ENCODE results near the gene NDUFB10.
"Not testable (repeated sequence)": the region's sequence is repeated elsewhere in the genome, so short reads cannot be mapped to it uniquely, and the experiment has no call there.

The NDUFB10 gene

DNA sequence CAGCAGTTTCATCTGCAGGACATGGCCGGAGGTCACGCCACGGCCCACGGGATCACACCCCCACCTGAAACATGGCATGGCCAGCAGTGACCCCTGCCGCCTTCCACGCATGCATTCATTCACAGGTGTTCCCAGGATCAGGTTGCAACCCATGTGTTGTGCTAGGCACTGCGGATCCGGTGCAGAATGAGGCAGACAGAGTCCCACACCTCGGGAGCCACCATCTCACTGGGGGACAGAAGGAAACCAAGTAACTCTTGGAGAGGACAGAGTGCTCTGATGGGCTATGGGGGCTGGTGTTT lies 12.0 kb upstream of the NDUFB10 start:
- DNase-seq, result no peak

DNA sequence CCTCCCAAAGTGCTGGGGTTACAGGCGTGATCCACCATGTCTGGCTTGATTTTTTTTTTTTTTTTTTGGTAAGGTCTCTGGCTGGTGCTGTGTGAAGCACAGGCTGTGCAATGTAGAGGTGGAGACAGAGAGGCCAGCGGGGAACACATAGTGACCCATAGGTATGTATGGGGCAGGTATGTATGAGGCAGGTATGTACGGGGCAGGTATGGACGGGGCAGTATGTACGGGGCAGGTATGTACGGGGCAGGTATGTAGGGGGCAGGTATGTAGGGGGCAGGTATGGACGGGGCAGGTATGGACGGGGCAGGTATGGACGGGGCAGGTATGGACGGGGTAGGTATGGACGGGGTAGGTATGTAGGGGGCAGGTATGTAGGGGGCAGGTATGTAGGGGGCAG lies 9.8 kb upstream of the NDUFB10 start:
- DNase-seq, result no peak

DNA sequence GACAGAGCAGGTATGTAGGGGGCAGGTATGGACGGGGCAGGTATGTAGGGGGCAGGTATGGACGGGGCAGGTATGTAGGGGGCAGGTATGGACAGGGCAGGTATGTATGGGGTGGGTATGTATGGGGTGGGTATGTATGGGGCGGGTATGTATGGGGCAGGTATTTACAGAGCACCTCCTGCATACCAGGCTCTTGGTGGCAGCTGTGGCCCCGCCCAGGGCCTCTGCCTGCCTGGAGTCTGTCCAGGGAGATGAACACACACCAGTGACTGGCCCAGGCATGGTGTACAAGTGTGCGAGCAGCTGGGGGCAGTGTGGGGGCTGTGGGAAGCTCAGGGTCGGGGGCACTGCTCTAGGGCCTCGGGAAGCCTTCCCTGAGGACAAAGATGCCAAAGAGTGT lies 9.3 kb upstream of the NDUFB10 start:
- DNase-seq, result no peak

DNA sequence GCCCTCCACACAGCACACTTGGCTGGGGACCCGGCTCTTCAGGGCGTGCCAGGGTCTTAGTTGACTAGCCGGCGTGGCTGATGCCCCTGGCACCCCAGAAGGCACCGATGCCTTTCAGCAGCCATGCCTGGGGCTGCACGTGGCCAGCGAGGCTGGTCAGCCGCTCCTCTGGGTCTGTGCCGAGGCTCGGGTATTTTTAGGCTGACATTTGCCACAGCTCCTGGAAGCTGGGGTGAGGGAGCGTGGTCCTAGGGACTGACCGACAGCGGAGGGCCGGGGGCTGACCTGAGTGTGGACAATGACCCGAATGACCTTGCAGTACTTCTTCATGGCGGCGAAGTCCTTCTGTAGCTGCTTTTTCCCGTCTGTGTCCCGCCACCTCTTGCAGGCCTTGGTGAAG lies 8.8 kb upstream of the NDUFB10 start:
- DNase-seq, result no peak

DNA sequence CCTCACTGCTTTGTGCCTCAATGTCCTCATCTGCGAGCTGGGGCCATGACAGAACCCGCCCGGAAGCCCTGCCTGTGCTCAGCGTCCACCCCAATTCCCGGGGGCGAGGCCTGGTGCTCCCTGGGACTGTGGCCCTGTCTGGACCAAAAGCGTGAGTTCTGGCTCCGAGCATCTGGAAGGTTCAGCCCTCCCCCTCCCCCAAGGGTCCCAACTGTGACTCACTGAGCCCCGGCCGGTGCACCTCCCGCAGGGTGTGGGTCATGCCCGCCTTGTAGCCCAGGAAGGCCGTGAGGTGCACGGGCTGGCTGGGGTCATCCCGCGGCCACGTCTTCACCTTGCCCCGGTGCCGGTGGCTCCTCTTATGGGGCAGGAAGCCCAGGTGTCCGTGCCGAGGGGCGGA lies 5.6 kb upstream of the NDUFB10 start:
- DNase-seq, result no peak

DNA sequence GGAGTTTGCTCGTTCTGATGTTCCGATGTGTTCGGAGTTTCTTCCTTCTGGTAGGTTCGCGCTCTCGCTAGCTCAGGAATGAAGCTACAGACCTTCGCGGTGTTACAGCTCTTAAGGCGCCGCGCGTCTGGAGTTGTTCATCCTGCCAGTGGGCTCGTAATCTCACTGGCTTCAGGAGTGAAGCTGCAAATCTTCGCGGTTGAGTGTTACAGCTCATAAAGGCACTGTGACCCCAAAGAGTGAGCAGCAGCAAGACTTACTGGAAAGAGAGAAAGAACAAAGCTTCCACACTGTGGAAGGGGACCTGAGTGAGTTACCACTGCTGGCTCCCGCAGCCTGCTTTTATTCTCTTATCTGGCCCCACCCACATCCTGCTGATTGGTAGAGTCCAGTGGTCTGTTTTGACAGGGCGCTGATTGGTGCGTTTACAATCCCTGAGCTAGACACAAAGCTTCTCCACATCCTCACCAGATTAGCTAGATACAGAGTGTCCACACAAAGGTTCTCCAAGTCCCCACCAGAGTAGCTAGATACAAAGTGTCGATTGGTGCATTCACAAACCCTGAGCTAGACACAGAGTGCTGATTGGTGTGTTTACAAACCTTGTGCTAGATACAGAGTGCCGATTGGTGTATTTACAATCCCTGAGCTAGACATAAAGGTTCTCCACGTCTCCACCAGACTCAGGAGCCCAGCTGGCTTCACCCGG lies 1.8 kb upstream of the NDUFB10 start:
- DNase-seq, result not testable (repeated sequence)

DNA sequence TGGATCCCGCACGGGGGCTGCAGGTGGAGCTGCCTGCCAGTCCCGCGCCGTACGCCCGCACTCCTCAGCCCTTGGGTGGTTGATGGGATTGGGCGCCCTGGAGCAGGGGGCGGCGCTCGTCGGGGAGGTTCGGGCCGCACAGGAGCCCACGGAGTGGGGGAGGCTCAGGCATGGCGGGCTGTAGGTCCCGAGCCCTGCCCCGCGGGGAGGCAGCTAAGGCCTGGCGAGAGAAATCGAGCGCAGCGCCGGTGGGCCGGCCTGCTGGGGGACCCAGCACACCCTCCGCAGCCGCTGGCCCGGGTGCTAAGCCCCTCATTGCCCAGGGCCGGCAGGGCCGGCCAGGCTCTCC lies 1.2 kb upstream of the NDUFB10 start:
- DNase-seq, result not testable (repeated sequence)

DNA sequence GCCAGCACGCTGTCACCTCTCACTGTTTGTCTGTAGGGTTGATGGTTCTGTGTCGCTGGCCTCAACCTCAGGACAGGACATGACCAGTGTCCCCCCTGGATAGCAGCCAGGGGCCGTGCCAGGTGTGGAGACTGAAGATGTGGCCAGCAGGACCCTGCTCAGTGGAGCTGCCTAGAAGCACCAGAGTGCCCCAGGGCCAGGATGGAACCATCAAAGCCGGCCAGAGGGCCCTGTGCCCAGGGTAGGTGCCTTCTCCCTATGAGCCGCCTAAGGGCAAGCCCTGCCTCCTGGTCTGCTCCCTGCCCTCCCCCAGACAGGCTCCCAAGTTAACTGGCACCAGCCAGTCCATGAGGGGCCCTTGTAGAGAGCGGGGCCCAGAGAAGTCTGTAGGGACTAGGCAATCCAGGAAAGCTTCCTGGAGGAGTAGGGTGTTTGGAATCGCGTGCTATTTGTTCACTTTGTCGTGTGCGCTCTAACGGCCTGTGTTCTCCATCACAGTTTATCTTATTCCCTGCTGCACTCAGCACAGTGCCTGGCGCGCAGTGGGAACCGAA lies 546 bp upstream of the NDUFB10 start:
- DNase-seq, result no peak

DNA sequence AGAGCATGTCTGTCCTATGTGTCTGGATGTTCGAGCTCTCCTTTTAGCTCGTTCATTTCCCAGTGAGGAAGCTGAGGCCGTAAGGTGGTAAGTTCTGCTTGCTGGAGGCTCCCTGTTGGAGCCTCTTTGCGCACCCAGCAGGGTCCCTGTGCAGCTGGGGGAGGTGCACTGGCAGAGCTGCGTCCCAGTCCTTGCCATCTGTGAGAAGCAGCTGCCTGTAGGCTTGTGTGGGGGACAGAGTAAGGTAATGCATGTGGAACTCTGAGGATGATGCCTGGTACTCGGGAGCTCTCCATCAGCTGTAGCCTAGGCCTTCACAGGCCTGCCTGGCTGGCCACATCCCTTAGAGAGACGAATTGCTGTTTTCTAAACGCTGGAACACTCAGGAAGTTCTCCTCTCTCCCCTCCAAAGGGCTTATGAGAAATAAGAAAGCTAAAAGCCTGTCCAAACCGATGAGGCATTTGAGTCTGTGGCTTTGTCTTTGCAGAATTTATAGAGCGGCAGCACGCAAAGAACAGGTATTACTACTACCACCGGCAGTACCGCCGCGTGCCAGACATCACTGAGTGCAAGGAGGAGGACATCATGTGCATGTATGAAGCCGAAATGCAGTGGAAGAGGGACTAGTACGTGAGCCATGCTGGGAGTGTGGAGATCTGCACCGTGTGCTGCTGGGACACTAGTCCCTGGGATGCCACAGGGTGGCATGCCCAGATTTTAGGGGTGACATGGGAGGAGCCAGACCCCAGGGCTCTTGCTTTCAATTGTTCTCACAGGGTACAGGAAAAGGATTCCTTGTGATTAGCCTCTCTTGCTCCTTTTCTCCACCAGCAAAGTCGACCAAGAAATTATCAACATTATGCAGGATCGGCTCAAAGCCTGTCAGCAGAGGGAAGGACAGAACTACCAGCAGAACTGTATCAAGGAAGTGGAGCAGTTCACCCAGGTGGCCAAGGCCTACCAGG lies 1.6 kb downstream of the NDUFB10 start:
- DNase-seq, result peak; percentile 45

DNA sequence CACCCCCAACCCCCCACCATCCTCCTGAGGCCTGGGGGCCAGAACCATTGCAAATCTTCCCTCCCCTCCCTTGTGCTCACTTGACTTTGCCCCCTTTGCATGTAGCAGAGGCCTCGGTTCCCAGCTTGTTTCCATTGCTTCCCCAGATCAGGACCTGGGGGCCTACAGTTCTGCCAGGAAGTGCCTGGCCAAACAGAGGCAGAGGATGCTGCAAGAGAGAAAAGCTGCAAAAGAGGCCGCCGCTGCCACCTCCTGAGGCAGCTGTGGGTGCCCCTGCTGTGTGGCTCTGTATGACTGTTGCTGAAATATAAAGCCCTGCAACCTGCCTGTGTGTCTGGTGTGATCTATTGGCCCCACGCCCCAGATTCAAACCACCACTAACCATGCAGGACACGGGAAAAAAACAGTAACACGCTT lies 2.3 kb downstream of the NDUFB10 start:
- DNase-seq, result no peak

DNA sequence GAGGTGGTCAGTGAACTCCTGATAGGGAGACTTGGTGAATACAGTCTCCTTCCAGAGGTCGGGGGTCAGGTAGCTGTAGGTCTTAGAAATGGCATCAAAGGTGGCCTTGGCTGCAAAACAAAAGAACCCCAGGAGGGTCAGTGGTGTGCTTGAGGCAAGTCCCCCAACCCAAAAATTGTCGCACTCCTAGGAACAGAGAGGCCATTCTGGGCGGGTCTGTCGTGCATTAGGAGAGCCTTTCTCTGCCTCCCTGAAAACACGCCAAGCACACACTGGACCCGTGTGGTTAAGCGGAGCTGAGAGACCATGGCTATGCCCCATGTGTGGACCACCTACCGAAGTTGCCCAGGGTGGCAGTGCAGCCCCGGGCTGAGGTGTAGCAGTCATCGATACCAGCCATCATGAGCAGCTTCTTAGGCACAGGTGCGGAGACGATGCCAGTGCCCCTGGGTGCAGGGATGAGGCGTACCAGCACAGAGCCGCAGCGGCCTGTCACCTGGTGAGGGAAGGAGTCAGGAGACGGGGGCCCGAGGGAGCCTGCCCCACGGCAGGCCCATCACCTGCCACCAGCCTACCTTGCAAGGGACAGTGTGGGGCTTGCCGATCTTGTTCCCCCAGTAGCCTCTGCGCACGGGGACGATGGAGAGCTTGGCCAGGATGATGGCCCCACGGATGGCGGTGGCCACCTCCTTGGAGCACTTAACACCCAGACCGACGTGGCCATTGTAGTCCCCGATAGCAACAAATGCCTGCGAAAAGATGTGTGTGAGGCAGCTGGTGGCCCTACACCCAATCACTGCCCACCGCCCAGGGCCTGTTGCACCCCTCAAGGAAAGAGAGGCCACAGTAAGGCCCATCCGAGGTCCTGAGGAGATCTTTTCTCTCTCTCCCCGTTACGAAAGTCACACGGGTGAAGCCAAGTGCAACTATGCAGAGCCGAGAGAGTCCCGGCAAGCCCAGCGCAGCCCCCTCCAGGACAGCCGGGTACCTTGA lies 3.1 kb downstream of the NDUFB10 start:
- not testable (repeated sequence) for DNase-seq

DNA sequence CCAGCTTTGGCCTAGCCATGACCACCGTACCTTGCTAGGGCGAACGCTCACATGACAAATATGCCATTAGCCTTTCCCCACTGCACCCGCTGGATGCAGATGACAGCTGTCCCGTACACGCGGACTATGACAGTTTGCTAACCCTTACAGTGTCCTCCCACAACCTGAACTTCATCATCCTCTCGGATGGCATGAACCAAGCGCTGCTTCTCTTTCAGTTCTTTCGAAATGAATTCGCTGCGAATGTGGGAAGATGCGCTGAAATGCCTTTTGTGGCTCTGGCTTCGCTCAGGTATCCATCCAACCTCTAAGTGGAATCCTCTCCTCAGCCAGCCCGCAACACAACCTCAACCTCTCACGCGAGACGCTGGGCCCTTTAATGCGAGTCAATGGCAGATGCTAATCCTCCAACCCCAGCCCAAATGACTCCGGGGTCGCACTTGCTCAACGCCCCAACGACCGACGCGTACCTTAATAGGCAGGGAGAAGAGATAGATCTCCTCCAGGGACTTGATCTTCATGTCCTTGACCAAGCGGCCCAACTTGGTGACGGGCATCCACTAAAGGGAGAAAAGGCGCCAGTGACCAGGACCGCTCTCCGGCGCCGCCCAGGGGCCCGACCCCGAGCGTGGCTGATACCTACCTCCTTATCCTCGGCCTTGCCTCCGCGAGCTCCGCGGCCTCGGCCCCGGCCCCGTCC lies 4.6 kb downstream of the NDUFB10 start:
- no peak for DNase-seq

DNA sequence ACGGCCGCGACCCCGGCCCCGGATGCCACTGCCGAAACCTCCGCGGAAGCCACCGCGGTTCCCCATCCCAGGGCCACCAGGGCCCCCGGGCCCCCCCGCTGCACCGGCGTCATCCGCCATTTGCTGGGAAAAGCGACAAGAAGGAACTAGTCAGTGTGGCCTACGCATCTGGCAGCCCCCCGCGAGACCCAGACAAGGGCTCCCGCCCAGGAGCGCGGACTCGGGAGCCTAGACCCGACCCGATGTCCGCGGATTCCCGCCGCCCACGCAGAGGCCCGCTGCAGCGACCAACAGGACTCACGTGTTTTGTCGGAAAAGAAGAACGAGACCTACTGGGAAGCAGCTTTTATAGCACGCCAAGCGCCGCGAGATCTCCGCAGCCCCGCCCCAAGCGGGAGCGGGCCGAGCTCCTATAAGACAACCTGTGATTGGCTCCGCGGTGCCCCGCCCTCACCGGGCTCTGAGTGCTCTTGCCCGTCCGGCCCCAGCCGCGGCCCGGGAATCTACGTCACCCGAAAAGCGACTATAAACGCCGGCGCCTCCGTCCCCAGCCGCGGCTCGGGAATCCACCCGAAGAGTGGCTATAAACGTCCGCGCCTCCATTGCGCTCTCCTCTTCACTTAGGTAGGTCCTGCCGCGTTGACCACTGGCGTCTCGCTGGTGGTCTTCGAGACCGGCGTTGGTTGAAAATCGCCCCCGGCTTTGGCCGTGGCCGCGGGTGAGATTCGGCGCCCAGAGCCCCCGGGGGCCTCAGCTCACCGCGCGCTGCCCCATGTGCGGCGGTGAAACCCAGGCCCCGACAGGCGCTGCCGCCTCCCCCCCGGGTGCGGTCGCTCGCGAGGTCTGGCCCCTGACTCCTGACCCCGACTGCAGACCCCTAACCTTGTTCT lies 5.4 kb downstream of the NDUFB10 start, which contains the start of gene RPS2:
Gene RPS2, minus strand, starts transcription at position 321 of the 890 bp plus-strand sequence. Its CDS starts 201 bp downstream, at position 120.
- DNase-seq, result peak; percentile 94

DNA sequence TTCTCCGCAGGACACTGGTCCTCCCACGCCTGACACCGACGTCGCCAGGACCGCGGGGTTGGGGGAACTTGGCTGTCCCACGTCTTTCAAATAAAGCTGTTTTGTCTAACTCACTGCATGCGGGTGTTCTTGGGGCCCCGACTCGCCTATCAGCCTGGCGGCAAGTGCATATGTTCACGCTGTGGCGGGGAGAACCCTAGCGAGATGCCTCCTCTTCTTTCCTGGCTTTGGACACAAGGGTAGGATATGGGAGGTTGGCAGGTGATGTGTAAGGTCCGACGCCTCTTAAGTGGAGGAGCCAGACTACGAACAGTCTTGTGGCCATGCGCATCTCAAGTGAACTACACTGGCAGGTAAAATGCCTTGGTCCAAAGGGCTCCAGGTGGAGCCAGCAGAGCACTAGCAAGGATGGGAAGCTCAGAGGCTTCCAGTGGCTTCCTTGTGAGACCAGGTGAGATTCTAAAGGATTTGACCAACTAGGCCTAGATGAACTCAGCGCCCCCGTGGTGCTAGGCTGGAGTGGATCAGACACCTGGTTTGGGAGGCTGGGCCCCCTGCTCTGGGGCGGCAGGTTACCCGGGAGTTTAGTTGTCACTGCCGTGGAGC lies 6.2 kb downstream of the NDUFB10 start:
- DNase-seq, result no peak

DNA sequence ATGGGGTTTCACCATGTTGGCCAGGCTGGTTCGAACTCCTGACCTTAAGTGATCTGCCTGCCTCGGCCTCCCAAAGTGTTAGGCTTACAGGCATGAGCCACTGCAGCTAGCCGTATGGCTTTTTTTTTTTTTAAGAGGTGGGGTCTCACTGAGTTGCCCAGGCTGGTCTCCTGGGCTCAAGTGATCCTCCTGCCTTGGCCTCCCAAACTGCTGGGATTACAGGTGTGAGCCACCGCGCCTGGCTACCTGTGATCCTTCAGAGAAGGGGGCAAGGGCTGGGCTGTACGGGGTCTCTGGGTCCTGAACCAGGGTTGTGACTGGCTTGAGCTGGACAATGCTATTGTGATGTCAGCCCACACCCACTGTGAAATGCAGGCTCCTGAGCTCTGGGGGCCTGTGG lies 7.1 kb downstream of the NDUFB10 start, which contains the start of gene RNF151:
Gene RNF151, plus strand, starts transcription at position 397 of the 400 bp plus-strand sequence. CDS start 26 bp downstream, outside the sequence.
- no peak for DNase-seq

DNA sequence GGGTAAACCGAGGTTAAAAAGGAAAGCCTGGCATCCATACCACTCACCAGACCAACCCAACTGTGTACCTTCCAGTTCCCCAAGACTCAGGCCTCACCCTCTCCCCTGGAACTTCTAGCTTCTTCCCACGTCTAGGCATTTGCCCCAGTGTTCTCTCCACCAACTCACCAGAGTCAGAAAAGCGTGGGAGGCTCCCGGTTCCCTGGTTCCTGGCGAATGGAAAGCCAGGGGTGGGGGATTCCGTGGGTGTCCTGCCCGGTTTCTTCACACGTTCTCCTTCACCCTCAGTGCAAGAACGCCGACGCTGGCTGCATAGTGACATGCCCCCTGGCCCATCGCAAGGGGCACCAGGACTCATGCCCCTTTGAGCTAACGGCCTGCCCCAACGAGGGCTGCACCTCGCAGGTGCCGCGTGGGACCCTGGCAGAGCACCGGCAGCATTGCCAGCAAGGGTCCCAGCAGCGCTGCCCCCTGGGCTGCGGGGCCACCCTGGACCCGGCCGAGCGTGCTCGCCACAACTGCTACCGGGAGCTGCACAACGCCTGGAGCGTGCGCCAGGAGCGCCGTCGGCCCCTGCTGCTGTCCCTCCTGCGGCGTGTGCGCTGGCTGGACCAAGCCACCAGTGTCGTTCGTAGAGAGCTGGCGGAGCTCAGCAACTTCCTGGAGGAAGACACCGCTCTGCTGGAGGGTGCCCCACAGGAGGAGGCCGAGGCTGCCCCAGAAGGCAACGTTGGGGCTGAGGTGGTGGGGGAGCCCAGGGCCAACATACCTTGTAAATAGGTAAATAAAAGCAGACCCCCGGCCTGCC lies 9.0 kb downstream of the NDUFB10 start:
- no peak for DNase-seq

DNA sequence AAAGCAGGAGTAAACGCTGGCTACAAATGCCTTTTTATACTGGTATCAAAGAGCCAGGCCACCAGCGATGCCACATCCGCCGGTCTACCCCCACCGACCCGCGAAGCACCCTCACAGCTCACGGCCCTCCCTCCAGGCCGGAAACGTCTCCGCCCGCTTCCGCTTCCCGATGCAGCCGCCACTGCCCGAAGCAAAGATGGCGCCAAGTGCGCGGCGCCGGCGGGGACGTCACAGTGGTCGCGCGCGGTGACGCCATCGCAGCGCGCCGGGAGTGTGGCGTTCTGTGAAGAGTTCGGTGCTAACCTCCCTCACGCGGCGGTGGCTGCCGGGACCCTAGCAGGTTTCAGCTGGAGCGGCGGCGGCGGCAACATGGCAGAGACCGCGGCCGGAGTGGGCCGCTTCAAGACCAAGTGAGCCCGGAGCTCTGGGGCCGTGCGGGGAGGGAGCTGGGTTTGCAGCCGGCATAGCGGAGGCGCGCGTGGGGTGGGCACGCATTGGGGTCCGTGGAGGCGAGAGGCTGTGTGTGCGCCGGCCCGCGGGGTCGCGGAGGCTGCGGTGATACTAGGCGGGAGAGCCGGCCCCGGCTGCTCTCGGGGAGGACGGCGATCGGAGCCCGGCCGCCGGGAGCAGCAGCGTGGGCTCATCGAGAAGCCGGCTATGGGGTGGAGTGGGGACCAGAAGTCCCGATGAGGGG lies 12.6 kb downstream of the NDUFB10 start, which contains the start of gene TBL3:
Gene TBL3, plus strand, starts transcription at position 258 of the 694 bp plus-strand sequence. Its CDS starts 112 bp downstream, at position 370.
- peak; percentile 80 for DNase-seq

DNA sequence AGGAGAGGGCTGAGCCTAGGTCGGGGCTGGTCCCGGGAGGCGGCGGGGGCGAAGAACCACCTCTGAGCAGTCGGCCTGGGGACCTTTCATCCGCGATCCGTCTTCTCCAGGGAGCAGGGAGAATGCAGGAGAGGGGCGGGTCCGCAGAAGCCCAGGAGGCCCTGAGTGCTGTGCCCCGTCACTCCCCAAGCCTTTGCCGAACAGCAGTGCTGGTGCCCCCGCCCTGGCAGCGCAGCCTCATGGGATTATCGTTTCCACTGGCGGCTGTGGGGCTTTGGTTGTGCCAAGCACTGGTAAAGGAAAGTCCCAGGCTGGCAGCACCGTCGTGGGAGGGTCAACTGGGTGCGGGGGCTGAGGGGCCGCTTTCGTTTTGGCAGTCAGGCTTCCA lies 13.1 kb downstream of the NDUFB10 start:
- DNase-seq, result no peak

Data from GF-D8 (cell line).